ENCODE measurements around the gene CXCL1. TPM values are rescaled to one million over a fixed set of nuclear protein-coding genes. Genes with fewer than 3 reads are reported as not detected.

CXCL1 gene
- total and polyA plus RNA-seq, 2 of the 13 experiments (the other 11 are each of a cell fraction or from before 2014, with no cell fraction given) = 0.15 TPM; not detected in 1

GRCh38 chr4:73914071-73914470 is 44.9 kb downstream of the CXCL1 start (continued):
- no peak for TF ChIP-seq ZNF20 (CRISPR knock-in tag; IDR thresholded peaks at IDR 0.05)
- TF ChIP-seq SALL2 (CRISPR knock-in tag; IDR thresholded peaks at IDR 0.05) = no peak
- no peak for TF ChIP-seq ZMYM2 (CRISPR knock-in tag; IDR thresholded peaks at IDR 0.05)
- no peak for TF ChIP-seq ZNF775 (CRISPR knock-in tag; IDR thresholded peaks at IDR 0.05; ENCODE audit: borderline replicate concordance)

- CTCF ChIA-PET (ENCODE audit: low intra/inter-chr PET ratio, low total read pairs) = no interaction called here
- intact Hi-C loops (cut with micrococcal nuclease; ENCODE audit: unreplicated experiment) (no loop called here), in situ Hi-C loops (cut with HindIII; ENCODE audit: extremely low pct_ligation_motif_present, low pct_unique_long_range_greater_than_20kb) (no loop called here)
- Histone ChIP-seq H3K27me3 (ENCODE audit: control insufficient read depth in 1 of 2, insufficient read depth in 2 of 2, low read length in 2 of 2) (no peaks in the 10 kb centered on the region), H2AFZ (ENCODE audit: low read length) (no peak overlapping the region), H3K9ac (ENCODE audit: insufficient read depth, low read depth, low read length) (no peak overlapping the region), H3K4me3 (replicated peaks in 1 of 3; ENCODE audit: insufficient read depth in 1 of 3, low read depth in 2 of 3, low read length in 3 of 3) (no peak overlapping the region), H3K9me3 (ENCODE audit: low read length) (no peaks in the 10 kb centered on the region), H3K36me3 (replicated peaks in 1 of 2; ENCODE audit: control insufficient read depth in 1 of 2, insufficient read depth in 2 of 2, low read length in 2 of 2) (no peaks in the 10 kb centered on the region), H3K4me1 (ENCODE audit: insufficient read depth, low read length) (no peaks in the 10 kb centered on the region), H4K20me1 (ENCODE audit: insufficient read depth, low read length) (no peaks in the 10 kb centered on the region), H3K27ac (ENCODE audit: extremely low read length, insufficient read depth, low read length) (no peak overlapping the region), H3K4me2 (ENCODE audit: low read depth, low read length) (no peak overlapping the region), H3K79me2 (ENCODE audit: insufficient read depth, low read length) (no peaks in the 10 kb centered on the region)
- BruUV-seq (replicated peaks) = no TSS peak
- POLR2A ChIA-PET = no interaction called here
- ATAC-seq (no peak), DNase-seq (ENCODE audit: low spot score) (no peak), FAIRE-seq (no peak)
- WGBS (ENCODE audit: low lambda C conversion rate) = 6% methylated on average over 1 of the region's 1 CpG
- TF ChIP-seq, protein P1, sequence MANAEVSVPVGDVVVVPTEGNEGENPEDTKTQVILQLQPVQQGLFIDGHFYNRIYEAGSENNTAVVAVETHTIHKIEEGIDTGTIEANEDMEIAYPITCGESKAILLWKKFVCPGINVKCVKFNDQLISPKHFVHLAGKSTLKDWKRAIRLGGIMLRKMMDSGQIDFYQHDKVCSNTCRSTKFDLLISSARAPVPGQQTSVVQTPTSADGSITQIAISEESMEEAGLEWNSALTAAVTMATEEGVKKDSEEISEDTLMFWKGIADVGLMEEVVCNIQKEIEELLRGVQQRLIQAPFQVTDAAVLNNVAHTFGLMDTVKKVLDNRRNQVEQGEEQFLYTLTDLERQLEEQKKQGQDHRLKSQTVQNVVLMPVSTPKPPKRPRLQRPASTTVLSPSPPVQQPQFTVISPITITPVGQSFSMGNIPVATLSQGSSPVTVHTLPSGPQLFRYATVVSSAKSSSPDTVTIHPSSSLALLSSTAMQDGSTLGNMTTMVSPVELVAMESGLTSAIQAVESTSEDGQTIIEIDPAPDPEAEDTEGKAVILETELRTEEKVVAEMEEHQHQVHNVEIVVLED (CRISPR knock-in tag; IDR thresholded peaks at IDR 0.05; ENCODE audit: borderline replicate concordance) = no peak
- no peak for TF ChIP-seq MTA1 (CRISPR knock-in tag; IDR thresholded peaks at IDR 0.05; ENCODE audit: borderline replicate concordance)
- TF ChIP-seq MXD4 (CRISPR knock-in tag; IDR thresholded peaks at IDR 0.05) = no peak
These were observed 47.2 kb downstream of the CXCL1 start for GRCh38 chr4:73916172-73916925.

Measured in HepG2 (cell line).